ENCODE results near the gene DIS3L2.

DIS3L2 gene

DNA sequence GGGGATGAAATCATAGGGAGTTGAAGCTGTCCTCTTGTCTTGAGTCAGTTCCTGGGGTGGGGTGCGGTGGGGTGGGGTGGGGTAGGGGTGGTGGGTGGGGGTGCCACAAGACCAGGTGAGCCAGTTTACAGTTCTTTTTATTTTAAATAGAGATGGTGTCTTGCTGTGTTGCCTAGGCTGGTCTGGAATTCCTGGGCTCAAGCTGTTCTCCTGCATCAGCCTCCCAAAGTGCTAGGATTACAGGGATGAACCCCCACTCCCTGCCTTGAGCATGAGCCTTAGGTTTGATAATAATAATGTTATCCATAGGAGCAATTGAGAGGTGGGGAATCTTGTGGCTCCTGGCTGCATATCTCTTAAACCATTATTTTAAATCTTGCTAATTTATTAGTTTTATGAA lies 234.0 kb downstream of the DIS3L2 start:
- in situ Hi-C loops (cut with HindIII; ENCODE audit: low sequenced_read_pairs): no loop called here
- no peak overlapping the region for H3K4me3 ChIP-seq (ENCODE audit: low read depth, low read length)
- DNase-seq (ENCODE audit: low read depth, low spot score): no peak
- TF ChIP-seq, protein P1, sequence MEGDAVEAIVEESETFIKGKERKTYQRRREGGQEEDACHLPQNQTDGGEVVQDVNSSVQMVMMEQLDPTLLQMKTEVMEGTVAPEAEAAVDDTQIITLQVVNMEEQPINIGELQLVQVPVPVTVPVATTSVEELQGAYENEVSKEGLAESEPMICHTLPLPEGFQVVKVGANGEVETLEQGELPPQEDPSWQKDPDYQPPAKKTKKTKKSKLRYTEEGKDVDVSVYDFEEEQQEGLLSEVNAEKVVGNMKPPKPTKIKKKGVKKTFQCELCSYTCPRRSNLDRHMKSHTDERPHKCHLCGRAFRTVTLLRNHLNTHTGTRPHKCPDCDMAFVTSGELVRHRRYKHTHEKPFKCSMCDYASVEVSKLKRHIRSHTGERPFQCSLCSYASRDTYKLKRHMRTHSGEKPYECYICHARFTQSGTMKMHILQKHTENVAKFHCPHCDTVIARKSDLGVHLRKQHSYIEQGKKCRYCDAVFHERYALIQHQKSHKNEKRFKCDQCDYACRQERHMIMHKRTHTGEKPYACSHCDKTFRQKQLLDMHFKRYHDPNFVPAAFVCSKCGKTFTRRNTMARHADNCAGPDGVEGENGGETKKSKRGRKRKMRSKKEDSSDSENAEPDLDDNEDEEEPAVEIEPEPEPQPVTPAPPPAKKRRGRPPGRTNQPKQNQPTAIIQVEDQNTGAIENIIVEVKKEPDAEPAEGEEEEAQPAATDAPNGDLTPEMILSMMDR (IDR thresholded peaks at IDR 0.05; ENCODE audit: low read depth, low read length): no peak

DNA sequence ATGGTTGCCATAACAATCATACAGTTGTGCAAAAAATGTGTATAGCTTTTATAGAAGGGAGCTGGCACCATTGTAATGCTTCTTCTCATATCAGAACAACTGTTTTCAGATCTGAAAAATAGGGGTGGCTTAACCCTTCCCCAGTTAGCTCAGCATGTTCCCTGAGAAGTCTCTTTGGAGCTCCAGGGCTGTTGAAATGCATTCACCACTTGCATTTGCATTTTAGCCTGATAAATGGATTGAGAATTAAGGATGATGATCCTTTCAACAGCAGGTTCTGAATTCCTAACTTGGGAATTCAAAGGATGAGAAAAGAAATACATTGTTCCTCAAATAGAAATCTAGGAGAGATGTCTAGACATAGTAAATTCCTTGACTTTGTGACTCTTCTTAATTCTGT lies 235.3 kb downstream of the DIS3L2 start:
- in situ Hi-C loops (cut with HindIII; ENCODE audit: low sequenced_read_pairs): no loop called here
- no peak for DNase-seq (ENCODE audit: low read depth, low spot score)

DNA sequence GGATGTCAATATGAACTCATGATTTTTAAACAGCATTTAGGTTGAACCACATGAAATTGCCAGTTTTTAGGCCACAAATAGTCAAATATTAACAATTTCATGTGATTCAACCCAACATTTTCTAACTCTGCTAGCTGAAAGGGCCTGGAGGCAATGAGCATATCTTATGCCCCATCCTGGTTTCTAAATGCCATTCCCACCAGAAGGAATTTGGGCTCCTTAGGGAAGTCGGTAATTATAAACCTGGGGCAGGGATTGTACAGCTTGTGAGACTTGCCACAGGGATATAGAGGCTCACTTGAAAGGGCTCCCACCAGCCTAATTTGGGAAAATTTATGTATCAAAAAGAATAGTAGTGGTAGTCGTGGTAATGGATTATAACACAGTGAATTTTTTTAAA lies 238.7 kb downstream of the DIS3L2 start:
- in situ Hi-C loops (cut with HindIII; ENCODE audit: low sequenced_read_pairs): no loop called here
- TF ChIP-seq, protein P1 (IDR thresholded peaks at IDR 0.05; ENCODE audit: low read depth, low read length): no peak
- no peak for DNase-seq (ENCODE audit: low read depth, low spot score)
- H3K4me3 ChIP-seq (ENCODE audit: low read depth, low read length): no peak overlapping the region

More for the DNA sequence above, 235.3 kb downstream of the DIS3L2 start:
- TF ChIP-seq, protein P1 (IDR thresholded peaks at IDR 0.05; ENCODE audit: low read depth, low read length): no peak
- no peak overlapping the region for H3K4me3 ChIP-seq (ENCODE audit: low read depth, low read length)

DNA sequence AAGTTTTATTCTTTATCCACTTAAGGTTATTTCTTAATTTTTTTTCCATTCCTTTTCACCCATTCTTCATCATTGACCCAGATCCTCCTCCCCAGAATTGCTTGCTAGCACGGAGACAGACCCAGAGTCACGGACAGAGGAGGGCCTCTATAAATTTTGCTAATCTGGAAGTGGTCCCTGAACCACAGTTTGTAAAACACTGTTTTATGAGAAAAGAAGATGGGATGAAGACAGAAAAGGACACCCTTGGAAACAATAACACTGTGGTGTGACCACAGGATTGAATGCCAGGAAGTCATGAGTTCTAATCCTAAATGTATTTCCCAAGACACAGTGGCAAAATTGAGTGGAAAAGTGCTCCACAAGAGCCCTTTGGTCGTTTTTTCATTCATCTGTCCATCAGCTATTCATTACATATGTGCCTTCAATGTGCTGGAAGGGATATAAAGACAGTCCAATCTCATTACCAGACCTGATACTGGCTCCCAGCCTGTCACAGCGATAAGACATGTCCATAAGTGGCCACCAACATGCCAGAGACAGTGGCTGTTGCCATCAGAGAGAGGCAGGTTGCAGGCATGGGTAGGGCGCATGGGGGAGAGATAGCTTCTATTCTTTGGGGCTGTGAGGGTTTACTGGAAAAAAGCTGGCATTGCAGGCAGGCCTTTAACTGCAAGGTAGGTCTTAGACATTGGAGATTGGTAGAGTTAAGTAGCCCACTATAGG lies 241.8 kb downstream of the DIS3L2 start:
- H3K4me3 ChIP-seq (ENCODE audit: low read depth, low read length): no peak overlapping the region
- peak; percentile 15 for DNase-seq (ENCODE audit: low read depth, low spot score)
- TF ChIP-seq, protein P1 (IDR thresholded peaks at IDR 0.05; ENCODE audit: low read depth, low read length): no peak
- in situ Hi-C loops (cut with HindIII; ENCODE audit: low sequenced_read_pairs): no loop called here

DNA sequence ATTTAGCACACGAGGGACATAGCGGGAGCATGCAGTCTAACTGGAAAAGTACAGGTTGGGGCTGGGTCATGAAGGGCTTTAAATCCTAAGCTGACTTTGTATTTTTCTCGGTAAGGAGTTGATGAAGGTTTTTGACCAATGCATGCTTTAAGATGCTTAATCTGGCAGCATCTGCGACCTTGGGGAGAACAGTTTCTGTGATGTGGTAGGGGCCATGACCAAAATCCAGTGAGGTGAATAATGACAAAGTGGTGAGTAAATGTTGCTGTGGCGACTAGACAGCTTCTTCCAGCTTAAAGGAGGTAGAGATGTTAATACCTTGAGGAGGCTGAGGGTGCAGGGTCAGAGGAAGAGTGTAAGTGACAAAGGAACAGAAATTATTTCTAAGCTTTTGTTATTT lies 242.4 kb downstream of the DIS3L2 start:
- no peak overlapping the region for H3K4me3 ChIP-seq (ENCODE audit: low read depth, low read length)
- TF ChIP-seq, protein P1 (IDR thresholded peaks at IDR 0.05; ENCODE audit: low read depth, low read length): no peak
- in situ Hi-C loops (cut with HindIII; ENCODE audit: low sequenced_read_pairs): no loop called here
- DNase-seq (ENCODE audit: low read depth, low spot score): peak; percentile 39

DNA sequence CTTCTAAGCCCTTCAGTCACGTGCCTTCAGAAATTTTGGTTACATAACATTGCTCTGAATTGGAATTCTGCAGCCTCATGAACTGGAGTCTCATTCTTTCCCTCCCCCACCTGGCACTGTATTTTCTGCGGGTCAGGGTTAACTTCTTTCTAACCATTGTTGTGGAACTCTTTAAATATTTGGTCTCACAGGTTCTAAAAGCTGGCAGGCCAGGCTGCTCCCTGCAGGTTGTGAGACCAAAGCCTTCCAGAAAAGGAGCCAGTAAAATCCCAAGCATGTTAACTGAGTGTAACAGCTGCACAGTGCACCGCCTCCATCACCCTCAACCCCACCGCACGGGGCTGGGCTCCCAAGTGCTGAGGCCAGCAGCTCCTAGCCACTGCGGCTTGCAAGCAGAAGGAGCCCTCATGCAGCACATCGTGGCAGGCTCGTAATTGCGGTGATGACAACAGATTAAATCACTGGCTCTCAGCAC lies 243.0 kb downstream of the DIS3L2 start:
- no peak overlapping the region for H3K4me3 ChIP-seq (ENCODE audit: low read depth, low read length)
- TF ChIP-seq, protein P1 (IDR thresholded peaks at IDR 0.05; ENCODE audit: low read depth, low read length): no peak
- DNase-seq (ENCODE audit: low read depth, low spot score): peak; percentile 81
- in situ Hi-C loops (cut with HindIII; ENCODE audit: low sequenced_read_pairs): no loop called here
